Left ventricle myocardium superior (tissue), 1 donor: ENCODE data around the gene PRDM1. TPM values are rescaled to one million over a fixed set of nuclear protein-coding genes. Genes with fewer than 3 reads are reported as not detected.

Experiments used
- ATAC-seq: fragments of 200-7000 bp; cut with Tn5 transposase; one replicate; pipeline ENCODE4 v1.9.1; 2020; ENCODE audit warnings: mild to moderate bottlenecking, moderate library complexity
- DNase-seq: peaks from one replicate; pipeline ENCODE4 v3.0.0-alpha.2; 2020
- intact Hi-C: fragments of 100-400 bp; cut with micrococcal nuclease; formaldehyde crosslinking; loops from one replicate; pipeline ENCODE4 v1.11.0; 2022
- total RNA-seq: library from RNA; stranded (reverse); fragmentation: NEBNext Ultra II Directional; extraction: Animal tissue kit (Norgen Biotek cat#: 25700); gene quantifications from one replicate; pipeline ENCODE4 v1.2.1, GENCODE V29; 2021
- donor health status: DM: no; HTN: yes; CAD: no; lungs with severe emphysema.

The PRDM1 gene
- total RNA-seq, 1 donor from 2014 or later: 1.7 TPM

- ATAC-seq: no peak
Observed at GRCh38 chr6:106152952-106153351, 66.8 kb downstream of the PRDM1 start.

GRCh38 chr6:106154326-106154725 lies 68.2 kb downstream of the PRDM1 start:
- DNase-seq (no peak), ATAC-seq (no peak)
- intact Hi-C loops: no loop called here

More at GRCh38 chr6:106152952-106153351, 66.8 kb downstream of the PRDM1 start:
- no peak for DNase-seq
- intact Hi-C loops: no loop called here

GRCh38 chr6:106155219-106155830 lies 69.2 kb downstream of the PRDM1 start:
- no peak for DNase-seq
- intact Hi-C loops: no loop called here
- ATAC-seq: no peak

- DNase-seq: no peak
- intact Hi-C loops: no loop called here
- ATAC-seq: no peak
Observed at GRCh38 chr6:106156413-106156812, 70.3 kb downstream of the PRDM1 start.

GRCh38 chr6:106156863-106157262 lies 70.7 kb downstream of the PRDM1 start:
- intact Hi-C loops: no loop called here
- no peak for ATAC-seq
- DNase-seq: no peak

GRCh38 chr6:106158816-106159215 lies 72.7 kb downstream of the PRDM1 start:
- ATAC-seq (no peak), DNase-seq (no peak)
- intact Hi-C loops: no loop called here

Other genes starting within 250 kb of the PRDM1 start
- gene ATG5, start 239.4 kb downstream of the PRDM1 start, total RNA-seq: 16.6 TPM